Neural progenitor cell (in vitro differentiated cells): ENCODE measurements around the gene PIP5KL1.

Experiments used
- EZH2 ChIP-seq: fragments of 200-600 bp; sonication (generic); IDR thresholded peaks from 2 replicates; pipeline ENCODE4 v1.6.1; 2017; ENCODE audit warnings: antibody characterized with exemption, mild to moderate bottlenecking, moderate library complexity
- EZH2phosphoT487 ChIP-seq: fragments of 200-600 bp; sonication (generic); IDR thresholded peaks from 2 replicates; pipeline ENCODE4 v1.6.1; 2017; ENCODE audit warnings: antibody characterized with exemption
- TF ChIP-seq, protein P1 (sequence below): fragments of 200-600 bp; sonication (generic); IDR thresholded peaks from 2 replicates; pipeline ENCODE4 v1.5.1; 2017; ENCODE audit warnings: antibody characterized with exemption, mild to moderate bottlenecking

DNA sequence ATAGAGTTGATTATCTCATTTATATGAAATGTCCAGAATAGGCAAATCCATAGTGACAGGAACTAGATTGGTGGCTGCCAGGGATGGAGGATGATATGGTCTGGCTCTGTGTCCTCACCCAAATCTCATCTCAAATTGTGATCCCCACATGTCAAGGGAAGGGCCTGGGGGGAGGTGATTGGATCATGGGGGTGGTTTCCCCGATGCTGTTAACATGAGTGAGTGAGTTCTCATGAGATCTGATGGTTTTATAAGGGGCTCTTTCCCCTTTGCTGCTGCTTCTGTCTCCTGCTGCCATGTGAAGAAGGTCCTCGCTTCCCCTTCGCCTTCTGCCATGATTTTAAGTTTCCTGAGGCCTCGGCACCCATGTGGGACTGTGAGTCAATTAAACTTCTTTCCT is 28.8 kb upstream of the PIP5KL1 start:
- TF ChIP-seq, protein P1, sequence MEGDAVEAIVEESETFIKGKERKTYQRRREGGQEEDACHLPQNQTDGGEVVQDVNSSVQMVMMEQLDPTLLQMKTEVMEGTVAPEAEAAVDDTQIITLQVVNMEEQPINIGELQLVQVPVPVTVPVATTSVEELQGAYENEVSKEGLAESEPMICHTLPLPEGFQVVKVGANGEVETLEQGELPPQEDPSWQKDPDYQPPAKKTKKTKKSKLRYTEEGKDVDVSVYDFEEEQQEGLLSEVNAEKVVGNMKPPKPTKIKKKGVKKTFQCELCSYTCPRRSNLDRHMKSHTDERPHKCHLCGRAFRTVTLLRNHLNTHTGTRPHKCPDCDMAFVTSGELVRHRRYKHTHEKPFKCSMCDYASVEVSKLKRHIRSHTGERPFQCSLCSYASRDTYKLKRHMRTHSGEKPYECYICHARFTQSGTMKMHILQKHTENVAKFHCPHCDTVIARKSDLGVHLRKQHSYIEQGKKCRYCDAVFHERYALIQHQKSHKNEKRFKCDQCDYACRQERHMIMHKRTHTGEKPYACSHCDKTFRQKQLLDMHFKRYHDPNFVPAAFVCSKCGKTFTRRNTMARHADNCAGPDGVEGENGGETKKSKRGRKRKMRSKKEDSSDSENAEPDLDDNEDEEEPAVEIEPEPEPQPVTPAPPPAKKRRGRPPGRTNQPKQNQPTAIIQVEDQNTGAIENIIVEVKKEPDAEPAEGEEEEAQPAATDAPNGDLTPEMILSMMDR: no peak
- TF ChIP-seq EZH2: no peak
- no peak for TF ChIP-seq EZH2phosphoT487
